Mammary epithelial cell (primary cell): ENCODE data around the gene GRID2.

Experiments
- EZH2 ChIP-seq: IDR thresholded peaks from 2 replicates; pipeline ENCODE4 v1.6.1; 2012; ENCODE audit warnings: low read length, inconsistent platforms, borderline replicate concordance
- TF ChIP-seq, protein P1 (sequence below), 2 donors: IDR thresholded peaks in 1 of 2; conservative IDR thresholded peaks in 1 of 2; 2 replicates each; pipeline ENCODE4 v1.5.1; 2011 to 2012; ENCODE audit warnings: inconsistent platforms in 2 of 2, low read length in 2 of 2, mild to moderate bottlenecking in 2 of 2, control low read depth in 1 of 2, low read depth in 1 of 2; ENCODE audit not compliant: insufficient read depth in 1 of 2; ENCODE audit errors: extremely low read depth in 1 of 2

- TF ChIP-seq, protein P1, sequence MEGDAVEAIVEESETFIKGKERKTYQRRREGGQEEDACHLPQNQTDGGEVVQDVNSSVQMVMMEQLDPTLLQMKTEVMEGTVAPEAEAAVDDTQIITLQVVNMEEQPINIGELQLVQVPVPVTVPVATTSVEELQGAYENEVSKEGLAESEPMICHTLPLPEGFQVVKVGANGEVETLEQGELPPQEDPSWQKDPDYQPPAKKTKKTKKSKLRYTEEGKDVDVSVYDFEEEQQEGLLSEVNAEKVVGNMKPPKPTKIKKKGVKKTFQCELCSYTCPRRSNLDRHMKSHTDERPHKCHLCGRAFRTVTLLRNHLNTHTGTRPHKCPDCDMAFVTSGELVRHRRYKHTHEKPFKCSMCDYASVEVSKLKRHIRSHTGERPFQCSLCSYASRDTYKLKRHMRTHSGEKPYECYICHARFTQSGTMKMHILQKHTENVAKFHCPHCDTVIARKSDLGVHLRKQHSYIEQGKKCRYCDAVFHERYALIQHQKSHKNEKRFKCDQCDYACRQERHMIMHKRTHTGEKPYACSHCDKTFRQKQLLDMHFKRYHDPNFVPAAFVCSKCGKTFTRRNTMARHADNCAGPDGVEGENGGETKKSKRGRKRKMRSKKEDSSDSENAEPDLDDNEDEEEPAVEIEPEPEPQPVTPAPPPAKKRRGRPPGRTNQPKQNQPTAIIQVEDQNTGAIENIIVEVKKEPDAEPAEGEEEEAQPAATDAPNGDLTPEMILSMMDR (conservative IDR thresholded peaks at IDR 0.05 in 1 of 2, IDR thresholded peaks at IDR 0.05 in 1 of 2; ENCODE audit: extremely low read depth in 1 of 2, insufficient read depth in 1 of 2, low read depth in 1 of 2, low read length in 2 of 2): no peak
- no peak for TF ChIP-seq EZH2
These were observed 220.4 kb downstream of the GRID2 start for GRCh38 chr4:92524131-92524530.
